ENCODE data around the gene PRR5L.
"Not testable (repeated sequence)": the region's sequence is repeated elsewhere in the genome, so short reads cannot be mapped to it uniquely, and the experiment has no call there.

The PRR5L gene

DNA sequence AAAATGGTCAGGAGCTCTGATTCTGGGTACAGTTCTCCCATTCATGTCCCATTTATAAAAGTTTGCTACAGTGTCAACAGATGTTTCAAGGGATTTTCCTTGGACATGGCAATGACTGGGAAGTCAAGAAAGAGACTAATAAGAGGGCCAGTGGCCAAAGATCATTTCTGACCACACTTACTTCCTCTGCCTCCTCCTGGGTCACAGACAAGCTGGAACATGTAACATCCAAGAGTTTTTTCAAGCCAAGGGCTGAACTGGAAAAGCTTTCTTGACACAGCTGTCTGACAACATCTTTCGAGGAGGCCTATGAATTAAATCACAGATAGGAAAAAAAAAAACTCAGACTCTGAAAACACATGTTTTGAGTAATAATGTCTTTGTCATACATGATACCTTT lies 15.6 kb upstream of the PRR5L start:
- DNase-seq (ENCODE audit: low read depth) = no peak

GRCh38 chr11:36281850-36282249 lies 14.2 kb upstream of the PRR5L start:
- DNase-seq (ENCODE audit: low read depth) = no peak

GRCh38 chr11:36282926-36283325 lies 13.2 kb upstream of the PRR5L start:
- no peak for DNase-seq (ENCODE audit: low read depth)

DNA sequence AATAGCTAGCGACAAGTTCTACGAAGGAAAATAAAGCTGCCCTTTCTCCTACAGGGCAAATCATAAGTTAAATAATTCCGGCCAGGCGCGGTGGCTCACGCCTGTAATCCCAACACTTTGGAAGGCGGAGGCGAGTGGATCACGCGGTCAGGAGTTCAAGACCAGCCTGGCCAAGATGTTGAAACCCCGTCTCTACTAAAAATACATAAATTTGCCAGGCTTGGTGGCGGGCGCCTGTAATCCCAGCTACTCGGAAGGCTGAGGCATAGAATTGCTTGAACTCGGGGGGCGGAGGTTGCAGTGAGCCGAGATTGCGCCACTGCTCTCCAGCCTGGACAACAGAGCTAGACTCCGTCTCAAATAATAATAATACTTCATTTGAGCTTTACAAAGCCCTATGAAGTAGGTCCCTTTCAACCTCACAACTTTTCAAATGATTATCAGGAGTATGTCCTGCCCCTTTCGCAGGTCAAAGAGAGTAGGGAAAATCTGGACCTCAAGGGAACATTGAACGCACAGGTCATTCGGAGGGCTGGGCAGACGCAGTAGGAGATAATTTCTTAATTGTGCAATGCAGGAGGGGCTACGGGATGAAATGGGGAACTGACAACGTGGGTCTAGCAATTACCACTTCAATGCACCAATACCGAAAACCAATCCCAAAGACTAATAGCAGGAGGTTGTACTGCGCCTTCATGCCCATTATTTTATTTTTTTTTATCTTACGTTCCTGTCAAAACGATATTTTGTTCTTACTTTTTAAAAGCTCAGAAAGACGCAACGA lies 7.5 kb upstream of the PRR5L start:
- no peak for DNase-seq (ENCODE audit: low read depth)

- peak; percentile 92 for DNase-seq (ENCODE audit: low read depth)
Observed at GRCh38 chr11:36289226-36289852, 6.7 kb upstream of the PRR5L start, which contains the start of gene COMMD9. Gene COMMD9, minus strand, starts transcription at chr11:36289424. Its CDS starts 12 bp downstream, at chr11:36289412.

DNA sequence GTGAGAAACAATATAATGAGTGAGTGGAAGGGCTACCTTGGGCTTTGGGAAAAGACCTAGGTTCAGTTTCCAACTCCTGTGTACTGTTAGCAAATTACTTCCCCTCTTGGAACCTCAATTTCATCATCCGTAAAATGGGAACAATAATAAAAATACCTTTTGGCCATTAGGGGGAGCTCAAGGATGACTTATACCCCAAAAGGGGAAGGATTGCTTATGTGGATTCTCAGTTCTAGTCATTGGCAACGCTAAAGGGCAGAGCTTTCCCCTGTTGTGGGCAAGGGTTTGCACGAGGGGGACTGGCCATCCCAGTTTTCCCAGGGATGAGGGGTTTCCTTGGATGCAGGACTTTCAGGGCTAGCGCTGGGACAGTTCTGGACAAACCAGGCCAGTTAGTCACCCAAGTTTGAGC lies 3.8 kb upstream of the PRR5L start:
- DNase-seq (ENCODE audit: low read depth) = no peak

DNA sequence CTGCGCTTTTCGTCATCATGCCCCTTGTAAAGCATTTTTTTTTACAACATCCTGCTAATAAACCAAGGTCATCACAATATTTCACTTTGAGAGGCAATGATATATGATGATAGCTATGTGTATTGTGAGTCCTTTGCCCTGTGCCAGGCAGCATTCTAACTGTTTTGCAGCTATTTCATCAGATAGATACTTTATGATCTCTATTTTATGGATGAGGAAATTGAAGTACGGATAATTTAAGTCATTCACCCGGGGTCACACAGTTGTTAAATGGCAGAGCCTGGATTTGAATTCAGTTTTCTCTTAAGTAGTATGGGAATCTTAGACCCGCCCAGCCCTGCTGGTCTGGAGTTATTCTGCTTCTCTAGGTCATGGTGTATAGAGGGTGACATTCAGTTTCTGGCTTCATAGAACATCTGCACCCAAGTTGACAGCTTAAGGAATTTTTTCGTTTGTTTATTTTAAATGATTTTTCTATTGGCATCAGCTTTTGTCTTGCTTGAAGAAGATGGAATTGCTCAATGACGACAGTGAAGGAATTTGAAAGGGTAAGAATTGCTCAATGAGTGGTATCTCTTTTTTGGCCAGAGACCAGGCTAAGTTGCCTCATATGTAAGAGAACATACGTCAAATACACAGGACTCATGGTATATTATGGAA lies 926 bp downstream of the PRR5L start:
- DNase-seq (ENCODE audit: low read depth) = no peak

DNA sequence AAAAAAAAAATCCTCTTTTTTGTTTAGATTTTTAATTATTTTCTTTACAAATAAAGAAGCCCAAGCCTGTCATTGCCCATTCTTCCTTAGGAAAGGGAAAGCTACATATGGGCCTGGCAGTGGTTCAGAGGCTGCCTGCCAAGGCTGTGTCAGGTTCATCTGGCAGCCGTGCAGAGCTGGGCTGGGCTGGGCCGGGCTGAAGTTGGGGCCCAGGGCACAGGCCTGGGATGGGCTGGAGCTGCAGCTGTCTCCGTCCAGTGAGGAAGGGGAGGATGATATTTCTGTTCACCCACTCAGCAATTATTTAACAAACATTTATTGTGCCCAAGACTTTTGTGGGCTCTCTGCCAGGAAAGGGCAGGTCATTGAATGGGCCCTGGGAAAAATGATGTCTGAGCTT lies 4.6 kb downstream of the PRR5L start:
- no peak for DNase-seq (ENCODE audit: low read depth)

DNA sequence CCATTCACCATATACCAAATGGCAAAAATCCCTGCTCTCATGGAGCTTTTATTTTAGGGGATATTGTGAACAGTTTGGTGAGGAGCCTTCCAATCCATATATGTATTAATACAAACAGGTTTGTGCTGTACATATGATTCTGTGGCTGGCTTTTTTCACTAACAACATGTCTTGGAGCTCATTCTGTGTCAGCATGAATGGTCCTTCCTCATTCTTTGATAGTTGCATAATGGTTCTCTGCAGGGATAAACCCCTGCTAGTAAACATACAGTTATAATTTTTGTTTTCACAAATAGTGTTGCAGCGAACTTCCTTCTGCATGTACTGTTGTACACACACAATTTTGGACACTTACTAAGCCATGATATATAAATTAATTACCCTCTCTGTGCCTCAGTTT lies 8.3 kb downstream of the PRR5L start:
- no peak for DNase-seq (ENCODE audit: low read depth)

GRCh38 chr11:36305047-36305446 lies 9.0 kb downstream of the PRR5L start:
- DNase-seq (ENCODE audit: low read depth) = no peak

GRCh38 chr11:36306888-36307287 lies 10.8 kb downstream of the PRR5L start:
- no peak for DNase-seq (ENCODE audit: low read depth)

DNA sequence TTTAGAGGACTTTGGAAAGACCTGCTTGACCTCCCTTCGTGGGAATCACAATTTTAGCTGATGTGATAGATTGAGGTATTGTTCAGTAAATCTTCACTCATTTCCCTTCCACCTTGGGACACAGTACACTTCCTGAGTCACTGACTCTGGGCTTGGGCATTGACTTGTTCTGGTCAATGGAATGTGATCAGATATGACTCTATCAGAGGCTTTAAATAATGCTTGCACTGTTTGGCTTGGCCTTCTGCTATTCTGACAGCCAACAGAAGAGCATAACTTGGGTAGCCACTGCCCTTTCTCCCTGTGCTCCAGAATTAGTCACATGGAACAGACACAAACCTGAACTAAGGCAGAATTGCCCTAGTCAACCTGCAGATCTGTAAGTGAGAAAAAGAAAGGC lies 12.5 kb downstream of the PRR5L start:
- DNase-seq (ENCODE audit: low read depth) = no peak

- no peak for DNase-seq (ENCODE audit: low read depth)
Observed at GRCh38 chr11:36309779-36310178, 13.7 kb downstream of the PRR5L start.

DNA sequence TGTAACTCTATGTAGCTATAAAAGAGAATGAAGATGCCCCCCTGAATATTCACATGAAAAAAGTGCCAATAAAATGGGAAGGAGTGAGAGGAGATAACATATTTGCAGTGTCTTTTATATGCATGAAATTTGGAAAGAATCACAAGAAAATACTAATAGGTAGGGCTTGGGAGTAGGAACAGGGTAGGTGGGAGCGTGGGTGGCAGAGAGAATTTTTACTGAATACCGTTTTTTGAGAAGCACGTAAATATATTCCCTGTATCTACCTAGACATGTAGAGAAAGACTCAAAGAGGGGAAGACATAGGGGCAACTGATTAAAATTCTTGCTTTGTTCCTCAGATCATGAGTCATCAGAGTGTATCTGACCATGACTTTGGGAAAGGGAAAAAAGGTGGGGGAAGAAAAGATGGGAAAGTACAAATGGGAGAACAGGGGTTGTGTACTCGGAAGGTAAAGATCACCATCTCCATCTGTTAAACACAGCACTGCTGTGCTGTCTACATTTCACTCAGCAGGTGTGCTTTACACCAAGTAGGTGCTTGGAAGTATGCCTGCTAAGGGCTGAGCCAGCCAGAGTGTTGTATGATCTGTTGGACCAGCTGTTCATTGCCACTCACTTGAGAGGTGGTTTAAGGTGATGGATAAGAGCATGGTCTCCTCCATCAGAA lies 16.0 kb downstream of the PRR5L start:
- no peak for DNase-seq (ENCODE audit: low read depth)

DNA sequence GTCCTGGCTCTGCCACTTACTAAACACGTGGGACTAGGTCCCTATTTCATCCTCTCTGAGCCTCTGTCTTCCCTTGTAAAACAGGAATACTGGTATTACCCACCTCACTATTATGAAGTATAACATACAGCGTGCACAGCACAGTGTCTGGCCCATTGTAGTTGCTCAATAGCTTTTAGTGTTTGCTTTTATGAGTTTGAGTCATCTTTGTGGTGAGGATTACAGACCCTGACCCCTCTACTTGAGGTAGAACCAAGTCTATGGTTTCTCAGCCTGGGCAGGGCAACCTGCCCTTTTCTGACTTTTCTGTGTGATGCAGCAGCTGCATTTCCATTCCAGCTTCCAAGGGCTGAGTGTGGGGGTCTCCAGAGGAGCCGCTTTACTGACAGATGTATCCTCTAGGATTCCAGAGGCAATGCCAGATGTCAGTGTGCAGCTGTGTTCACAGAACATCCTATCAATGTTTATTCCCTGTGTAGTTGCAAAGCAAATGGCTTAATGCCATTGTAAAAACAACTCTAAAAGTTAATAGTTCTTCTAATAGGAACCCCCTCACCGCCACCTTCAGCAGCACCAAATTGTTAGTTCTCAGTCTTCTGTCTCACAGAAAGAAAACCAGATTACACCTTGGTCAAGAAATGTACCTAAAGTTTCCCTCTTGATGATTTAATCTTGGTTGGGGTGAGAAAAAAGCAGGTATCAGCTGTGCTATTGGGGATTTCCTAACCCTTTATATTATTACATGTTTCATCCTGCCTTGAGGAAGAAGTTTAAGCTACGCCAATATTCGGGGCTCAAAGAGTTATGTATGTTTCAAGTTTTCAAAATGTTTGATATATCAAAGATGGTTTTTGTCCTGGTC lies 16.8 kb downstream of the PRR5L start:
- no peak for DNase-seq (ENCODE audit: low read depth)

- DNase-seq (ENCODE audit: low read depth) = no peak
Observed at GRCh38 chr11:36313750-36314433, 17.8 kb downstream of the PRR5L start.

DNA sequence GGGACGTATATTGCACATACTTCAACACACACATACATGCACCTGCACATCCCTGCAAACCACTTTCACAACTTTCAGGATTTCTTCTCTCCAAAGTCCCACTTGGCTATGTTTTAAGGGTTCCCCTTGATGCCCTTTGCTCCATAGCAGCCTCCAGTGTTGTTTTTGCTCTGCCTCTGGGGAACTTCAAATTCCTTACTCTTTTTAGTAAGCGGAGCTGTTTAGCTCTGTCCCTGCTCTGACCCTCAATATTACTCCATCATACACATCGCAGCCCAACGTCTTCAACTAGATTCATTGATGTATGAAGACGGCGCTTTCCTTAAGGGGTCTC lies 18.3 kb downstream of the PRR5L start:
- no peak for DNase-seq (ENCODE audit: low read depth)

DNA sequence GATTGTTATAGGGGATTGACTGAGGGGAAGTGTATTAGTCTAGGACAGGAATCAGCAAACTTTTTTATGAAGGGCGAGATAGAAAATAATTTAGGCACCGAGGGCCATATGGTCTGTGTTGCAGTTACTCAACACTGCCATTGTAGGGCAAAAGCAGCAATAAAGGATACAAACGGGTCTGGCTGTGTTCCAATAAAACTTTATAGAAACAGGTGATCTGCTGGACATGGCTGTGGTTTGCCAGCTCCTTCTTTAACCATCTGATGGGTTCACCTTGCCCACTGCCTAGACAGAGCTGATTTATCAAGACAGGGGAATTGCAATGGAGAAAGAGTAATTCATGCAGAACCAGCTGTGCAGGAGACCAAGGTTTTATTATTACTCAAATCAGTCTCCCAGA lies 20.0 kb downstream of the PRR5L start:
- no peak for DNase-seq (ENCODE audit: low read depth)

GRCh38 chr11:36317992-36318391 lies 21.9 kb downstream of the PRR5L start:
- no peak for DNase-seq (ENCODE audit: low read depth)

DNA sequence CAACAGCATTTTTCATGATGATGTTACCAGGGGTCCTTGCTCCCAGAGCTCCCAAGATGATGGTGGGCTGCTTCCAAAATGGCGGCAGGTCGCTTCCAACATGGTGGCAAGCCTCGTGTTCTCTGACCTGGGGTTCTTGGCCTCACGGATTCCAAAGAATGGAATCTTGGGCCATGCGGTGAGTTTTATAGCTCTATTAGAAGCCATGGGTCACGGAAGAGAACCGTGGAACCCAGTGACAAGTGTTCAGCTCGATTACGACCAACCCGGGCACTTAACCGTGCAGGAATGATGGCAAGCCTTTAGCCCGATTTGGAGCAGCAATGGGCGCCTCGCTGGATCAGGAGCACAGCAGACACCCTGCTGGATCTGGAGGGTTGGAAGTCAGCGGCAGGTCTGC lies 28.9 kb downstream of the PRR5L start:
- DNase-seq (ENCODE audit: low read depth) = not testable (repeated sequence)

DNA sequence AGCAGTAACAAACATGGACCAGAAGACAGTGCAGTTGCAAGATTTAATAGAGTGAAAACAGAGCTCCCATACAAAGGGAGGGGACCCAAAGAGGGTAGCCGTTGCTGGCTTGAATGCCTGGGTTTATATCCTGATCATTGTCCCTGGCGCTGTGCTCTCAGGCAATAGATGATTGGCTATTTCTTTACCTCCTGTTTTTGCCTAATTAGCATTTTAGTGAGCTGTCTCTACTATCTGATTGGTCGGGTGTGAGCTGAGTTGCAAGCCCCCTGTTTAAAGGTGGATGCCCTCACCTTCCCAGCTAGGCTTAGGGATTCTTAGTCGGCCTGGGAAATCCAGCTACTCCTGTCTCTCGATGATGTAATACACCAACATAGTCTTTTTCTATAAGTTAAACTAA lies 29.3 kb downstream of the PRR5L start:
- not testable (repeated sequence) for DNase-seq (ENCODE audit: low read depth)
